ENCODE data around the gene MIA.
A peak's percentile ranks its signal among the peaks of the same experiment; 100 is the strongest.
"Not testable (repeated sequence)": the region's sequence is repeated elsewhere in the genome, so short reads cannot be mapped to it uniquely, and the experiment has no call there.

Gene MIA

GRCh38 chr19:40750874-40751537, 24.3 kb upstream of the MIA start, which contains the start of gene SNRPA:
TSS of gene SNRPA (plus strand) at chr19:40751203. CDS start at chr19:40751409, 206 bp downstream.
- DNase-seq, result peak; percentile 98

DNA sequence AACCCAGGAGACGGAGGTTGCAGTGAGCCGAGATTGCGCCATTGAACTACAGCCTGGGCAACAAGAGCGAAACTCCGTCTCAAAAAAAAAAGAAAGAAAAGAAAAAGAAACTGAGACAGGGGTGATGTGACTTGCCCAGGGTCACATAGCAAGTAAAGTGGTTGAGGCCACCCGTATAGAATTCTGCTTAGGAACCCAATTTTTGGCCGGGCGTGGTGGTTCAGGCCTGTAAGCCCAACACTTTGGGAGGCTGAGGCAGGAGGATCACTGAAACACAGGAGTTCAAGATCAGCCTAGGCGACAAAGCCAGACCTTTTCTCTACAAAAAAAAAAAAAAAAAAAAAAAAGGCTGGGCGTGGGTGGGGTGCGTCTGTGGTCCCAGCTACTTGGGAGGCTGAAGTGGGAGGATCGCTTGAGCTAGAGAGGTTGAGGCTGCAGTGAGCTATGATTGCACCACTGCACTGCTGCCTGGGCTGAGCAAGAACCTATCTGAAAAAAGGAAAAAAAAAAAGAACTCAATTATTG, 23.0 kb upstream of the MIA start:
- DNase-seq, result no peak

GRCh38 chr19:40754611-40755247, 20.6 kb upstream of the MIA start:
- DNase-seq, result peak; percentile 83

DNA sequence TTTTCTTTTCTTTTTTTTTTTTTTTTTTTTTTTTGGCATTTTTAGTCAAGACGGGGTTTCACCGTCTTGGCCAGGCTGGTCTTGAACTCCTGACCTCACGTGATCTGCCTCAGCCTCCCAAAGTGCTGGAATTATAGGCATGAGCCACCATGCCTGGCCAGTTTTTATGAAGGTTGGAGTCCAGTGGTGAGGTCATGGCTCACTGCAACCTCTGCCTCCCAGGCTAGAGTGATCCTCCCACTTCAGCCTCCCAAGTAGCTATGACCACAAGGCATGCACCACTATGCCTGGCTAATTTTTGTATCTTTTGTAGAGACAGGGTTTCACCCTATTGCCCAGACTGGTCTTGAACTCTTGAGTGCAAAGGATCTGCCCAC, 20.1 kb upstream of the MIA start:
- no peak for DNase-seq

DNA sequence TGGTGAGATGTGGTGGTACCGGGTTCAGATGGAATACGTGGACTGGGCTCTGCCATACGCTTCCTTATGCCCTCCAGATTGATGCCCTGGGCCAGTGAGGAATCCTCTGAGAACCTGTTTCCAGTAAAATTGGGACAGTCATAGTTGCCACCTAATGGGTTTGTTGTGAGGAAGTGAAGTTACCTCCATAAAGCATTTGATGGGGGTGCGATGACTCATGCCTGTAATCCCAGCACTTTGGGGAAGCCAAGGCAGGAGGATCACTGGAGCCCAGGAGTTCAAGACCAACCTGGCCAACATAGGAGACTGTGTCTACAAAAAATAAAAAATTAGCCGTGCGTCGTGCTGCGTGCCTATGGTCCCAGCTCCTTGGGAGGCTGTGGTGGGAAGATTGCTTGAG, 19.5 kb upstream of the MIA start:
- no peak for DNase-seq

DNA sequence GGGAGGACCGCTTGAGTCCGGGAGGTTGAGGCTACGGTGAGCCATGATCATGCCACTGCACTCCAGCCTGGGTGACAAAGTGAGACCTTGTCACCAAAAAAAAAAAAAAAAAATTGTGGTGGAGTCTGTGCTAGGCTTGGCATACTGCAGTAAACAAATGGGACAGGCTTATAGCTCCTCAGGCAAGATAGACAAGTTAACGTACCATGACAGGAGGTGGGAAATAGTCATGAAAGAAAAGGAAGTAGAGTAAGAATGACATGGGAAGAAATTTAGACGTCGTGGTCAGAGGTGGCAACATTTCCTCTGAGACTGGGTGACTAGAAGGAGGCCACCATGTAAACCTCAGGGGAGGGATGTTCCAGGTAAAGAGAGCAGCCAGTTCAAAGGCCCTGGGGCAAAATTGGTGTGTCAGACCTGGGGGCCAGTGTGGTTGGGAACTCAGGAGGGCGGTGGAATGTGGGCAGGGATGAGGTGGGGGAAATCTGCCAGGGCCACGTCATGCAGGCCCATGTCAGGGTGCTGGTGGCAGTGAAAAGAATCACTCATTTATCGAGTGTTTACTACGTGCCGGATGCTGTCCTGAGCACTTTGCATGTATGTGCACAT, 18.7 kb upstream of the MIA start:
- peak; percentile 76 for DNase-seq

GRCh38 chr19:40758491-40758890, 16.8 kb upstream of the MIA start:
- no peak for DNase-seq

DNA sequence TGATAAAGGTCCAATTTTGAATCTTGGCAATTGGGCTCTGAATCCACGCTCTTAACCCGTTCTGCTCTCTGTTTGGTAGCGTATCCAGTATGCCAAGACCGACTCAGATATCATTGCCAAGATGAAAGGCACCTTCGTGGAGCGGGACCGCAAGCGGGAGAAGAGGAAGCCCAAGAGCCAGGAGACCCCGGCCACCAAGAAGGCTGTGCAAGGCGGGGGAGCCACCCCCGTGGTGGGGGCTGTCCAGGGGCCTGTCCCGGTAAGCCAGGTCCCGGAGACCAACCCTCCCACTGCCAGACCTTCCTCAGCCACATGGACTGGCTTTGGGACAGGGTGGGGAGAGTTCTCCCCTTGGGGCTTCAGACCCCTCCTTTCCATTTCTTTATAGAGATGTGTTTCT, 16.0 kb upstream of the MIA start:
- no peak for DNase-seq

GRCh38 chr19:40762754-40763470, 12.4 kb upstream of the MIA start:
- no peak for DNase-seq

- DNase-seq, result no peak
These were observed 11.8 kb upstream of the MIA start for GRCh38 chr19:40763526-40763925.

DNA sequence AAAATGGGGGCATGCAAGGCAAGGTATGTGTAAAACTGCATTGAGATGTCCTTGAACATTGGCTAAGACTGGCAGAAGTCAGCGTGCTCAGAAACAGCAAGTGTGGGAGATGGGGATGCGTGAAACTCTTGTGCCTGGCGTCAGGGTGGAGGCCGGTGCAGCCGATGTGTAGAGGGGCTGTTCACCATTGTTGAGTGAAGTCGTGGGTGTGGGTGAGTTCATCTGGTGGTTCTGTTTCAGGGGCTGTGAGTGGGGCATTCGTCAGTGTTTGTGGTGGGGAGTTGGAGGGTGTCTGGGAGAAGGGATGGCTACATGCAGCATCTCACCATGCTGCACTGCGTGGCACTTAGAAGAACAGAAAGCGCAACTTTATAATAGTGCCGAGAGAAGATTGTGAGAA, 11.4 kb upstream of the MIA start:
- no peak for DNase-seq

GRCh38 chr19:40766385-40766784, 8.9 kb upstream of the MIA start:
- not testable (repeated sequence) for DNase-seq

- no peak for DNase-seq
These were observed 6.5 kb upstream of the MIA start for GRCh38 chr19:40768869-40769268.

GRCh38 chr19:40771101-40771862, 4.0 kb upstream of the MIA start:
- DNase-seq, result not testable (repeated sequence)

DNA sequence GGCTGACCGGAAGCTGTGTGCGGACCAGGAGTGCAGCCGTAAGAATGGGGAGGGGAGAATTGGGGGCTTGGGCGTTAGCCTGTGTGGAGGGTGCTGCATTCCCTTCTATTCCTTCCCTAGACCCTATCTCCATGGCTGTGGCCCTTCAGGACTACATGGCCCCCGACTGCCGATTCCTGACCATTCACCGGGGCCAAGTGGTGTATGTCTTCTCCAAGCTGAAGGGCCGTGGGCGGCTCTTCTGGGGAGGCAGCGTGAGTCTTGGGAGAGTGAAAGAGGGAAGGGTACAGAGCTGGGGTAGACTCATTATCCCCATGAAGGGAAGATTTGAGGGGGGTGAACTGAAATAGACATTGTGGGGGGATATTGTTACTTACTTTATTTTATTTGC, 306 bp downstream of the MIA start:
- no peak for DNase-seq

- DNase-seq, result no peak
These were observed 1.0 kb downstream of the MIA start for GRCh38 chr19:40776364-40776763.

GRCh38 chr19:40776932-40777644, 1.8 kb downstream of the MIA start:
- peak; percentile 94 for DNase-seq

DNA sequence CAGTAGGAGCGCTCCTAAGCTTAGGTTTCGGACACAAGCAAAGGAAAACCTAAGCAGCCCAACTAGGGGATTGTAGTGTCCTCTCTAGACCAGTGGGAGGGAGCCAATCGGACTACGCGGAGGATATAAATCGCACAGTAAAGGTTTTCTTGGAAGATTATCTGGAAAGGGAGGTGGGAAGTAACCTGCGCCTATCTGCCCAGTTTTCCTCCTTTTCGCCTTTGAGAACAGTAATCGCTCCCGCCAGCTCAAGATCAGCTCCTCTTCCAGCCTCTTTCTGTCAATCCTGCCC, 2.3 kb downstream of the MIA start:
- DNase-seq, result no peak

- DNase-seq, result peak; percentile 100
These were observed 2.8 kb downstream of the MIA start, which contains the start of gene RAB4B for GRCh38 chr19:40777937-40778705. TSS of gene RAB4B (plus strand) at chr19:40778247. CDS start at chr19:40778376, 129 bp downstream.

- no peak for DNase-seq
These were observed 3.5 kb downstream of the MIA start for GRCh38 chr19:40778706-40779284.

DNA sequence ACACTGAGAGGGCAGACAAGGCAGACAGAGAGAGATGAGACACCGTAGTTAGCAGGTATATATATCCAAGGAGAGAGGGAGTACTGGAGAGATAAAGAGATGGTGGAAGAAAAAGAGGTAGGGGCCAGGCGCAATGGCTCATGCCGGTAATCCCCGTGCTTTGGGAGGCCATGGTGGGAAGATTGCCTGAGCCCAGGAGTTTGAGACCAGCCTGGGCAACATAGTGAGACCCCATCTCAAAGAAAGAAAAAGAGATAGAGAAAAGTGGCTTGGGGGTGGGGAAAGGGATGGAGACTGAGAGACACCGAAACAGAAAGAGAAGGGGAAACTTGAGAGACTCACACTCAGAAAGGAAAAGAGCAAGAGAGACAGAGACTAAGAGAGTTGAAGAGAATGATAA, 5.3 kb downstream of the MIA start:
- no peak for DNase-seq
